Calu3 (cell line): ENCODE measurements around the gene TIMM50. TPM values are rescaled to one million over a fixed set of nuclear protein-coding genes. Genes with fewer than 3 reads are reported as not detected.

ENCODE experiments used
- BruUV-seq: library from RNA; stranded (reverse); fragments of 400-500 nt; replicated peaks from 2 replicates; lab custom pipeline; 2021; lab: Mats Ljungman, UMichigan
- CTCF ChIA-PET: fragments of 300-600 bp; sonication (Branson Sonifier 250); formaldehyde crosslinking; loops from one replicate; lab custom pipeline; 2022; ENCODE audit warnings: antibody characterized with exemption; lab: Charles Lee
- DNase-seq: peaks from one replicate; pipeline ENCODE4 v3.0.0; 2022
- H3K27ac Mint-ChIP-seq: one replicate; pipeline ENCODE4 v1.8.0; 2022; ENCODE audit warnings: mixed read lengths; ENCODE audit not compliant: unreplicated experiment
- H3K27me3 Mint-ChIP-seq: one replicate; pipeline ENCODE4 v1.8.0; 2022; ENCODE audit warnings: mixed read lengths; ENCODE audit not compliant: unreplicated experiment
- H3K36me3 Mint-ChIP-seq: one replicate; pipeline ENCODE4 v1.8.0; 2022; ENCODE audit warnings: mild to moderate bottlenecking, moderate library complexity, mixed read lengths; ENCODE audit not compliant: insufficient read depth, unreplicated experiment
- H3K4me1 Mint-ChIP-seq: one replicate; pipeline ENCODE4 v1.8.0; 2022; ENCODE audit warnings: mild to moderate bottlenecking, low read depth, mixed read lengths; ENCODE audit not compliant: unreplicated experiment
- H3K4me3 Mint-ChIP-seq: one replicate; pipeline ENCODE4 v1.8.0; 2022; ENCODE audit warnings: mild to moderate bottlenecking, low read depth, moderate library complexity, mixed read lengths; ENCODE audit not compliant: unreplicated experiment
- H3K9me3 Mint-ChIP-seq: one replicate; pipeline ENCODE4 v1.8.0; 2022; ENCODE audit warnings: low read depth, mixed read lengths; ENCODE audit not compliant: unreplicated experiment
- intact Hi-C: fragments of 100-400 bp; cut with micrococcal nuclease; formaldehyde crosslinking; loops from one replicate; pipeline ENCODE4 v1.10.0; 2022; ENCODE audit not compliant: unreplicated experiment
- total RNA-seq: library from RNA; stranded (reverse); gene quantifications from 2 replicates; pipeline ENCODE4 v1.2.3, GENCODE V29; 2022
- TF ChIP-seq, protein P1 (sequence below): fragments of 200-600 bp; IDR thresholded peaks from one replicate; pipeline ENCODE4 v1.8.0; 2022; ENCODE audit warnings: antibody characterized with exemption; ENCODE audit not compliant: unreplicated experiment

TIMM50 gene
- total RNA-seq, 1 experiment from 2014 or later: 116 TPM

DNA sequence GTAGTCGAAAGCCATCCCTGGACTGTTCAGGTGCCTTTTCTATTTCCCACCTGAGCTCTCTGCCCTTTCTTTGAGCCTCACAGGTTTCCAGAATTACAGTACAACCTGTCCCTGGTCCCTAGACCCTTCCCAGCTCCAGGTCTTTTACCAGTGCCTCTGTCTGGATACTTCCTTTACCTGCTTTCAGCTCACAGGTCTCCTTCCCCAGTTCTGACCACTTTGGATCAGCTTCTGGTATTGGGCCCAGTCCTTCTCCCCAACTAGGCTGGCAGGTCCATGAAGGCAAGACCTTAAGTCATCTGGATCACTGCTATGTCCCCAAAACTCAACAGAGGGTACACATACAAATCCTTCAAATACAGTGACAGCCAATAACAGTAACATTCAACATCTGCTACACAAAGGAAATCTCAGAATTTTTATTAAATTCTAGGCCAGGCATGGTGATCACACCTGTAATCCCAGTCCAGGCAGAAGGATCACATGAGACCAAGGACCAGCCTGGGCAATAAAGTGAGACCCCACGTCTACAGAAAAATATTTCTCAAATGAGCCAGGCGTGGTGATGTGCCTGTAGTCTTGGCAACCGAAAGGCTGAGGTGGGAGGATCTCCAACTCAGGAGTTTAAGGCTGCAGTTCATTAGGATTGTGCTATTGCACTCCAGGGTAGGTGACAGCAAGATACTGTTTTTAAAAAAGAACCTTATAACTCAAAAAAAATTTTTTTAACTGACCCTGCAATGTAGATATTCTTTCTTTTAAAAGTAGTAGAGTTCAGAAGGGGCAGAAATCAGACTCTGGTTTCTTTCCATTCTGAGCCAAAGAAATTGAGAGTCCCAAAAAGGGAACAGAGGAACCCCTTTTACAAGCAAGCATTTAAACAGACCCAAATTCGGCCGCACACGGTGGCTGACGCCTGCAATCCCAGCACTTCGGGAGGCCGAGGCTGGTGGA, 46.2 kb upstream of the TIMM50 start:
- no peak for DNase-seq
- BruUV-seq: no TSS peak
- H3K27me3 Mint-ChIP-seq: peaks cover 9% of the 10 kb centered on the region
- H3K4me1 Mint-ChIP-seq: peaks cover 33% of the 10 kb centered on the region
- H3K36me3 Mint-ChIP-seq: peaks cover 85% of the 10 kb centered on the region
- peak overlapping the region; percentile 97 for H3K27ac Mint-ChIP-seq
- H3K9me3 Mint-ChIP-seq: no peaks in the 10 kb centered on the region
- CTCF ChIA-PET: interaction anchor here (0.9 kb wide), 1 partner anchor 20 kb away, joined by 3 read pairs; no protein-coding TSS in a partner anchor
- peak overlapping the region; percentile 96 for H3K4me3 Mint-ChIP-seq
- TF ChIP-seq, protein P1, sequence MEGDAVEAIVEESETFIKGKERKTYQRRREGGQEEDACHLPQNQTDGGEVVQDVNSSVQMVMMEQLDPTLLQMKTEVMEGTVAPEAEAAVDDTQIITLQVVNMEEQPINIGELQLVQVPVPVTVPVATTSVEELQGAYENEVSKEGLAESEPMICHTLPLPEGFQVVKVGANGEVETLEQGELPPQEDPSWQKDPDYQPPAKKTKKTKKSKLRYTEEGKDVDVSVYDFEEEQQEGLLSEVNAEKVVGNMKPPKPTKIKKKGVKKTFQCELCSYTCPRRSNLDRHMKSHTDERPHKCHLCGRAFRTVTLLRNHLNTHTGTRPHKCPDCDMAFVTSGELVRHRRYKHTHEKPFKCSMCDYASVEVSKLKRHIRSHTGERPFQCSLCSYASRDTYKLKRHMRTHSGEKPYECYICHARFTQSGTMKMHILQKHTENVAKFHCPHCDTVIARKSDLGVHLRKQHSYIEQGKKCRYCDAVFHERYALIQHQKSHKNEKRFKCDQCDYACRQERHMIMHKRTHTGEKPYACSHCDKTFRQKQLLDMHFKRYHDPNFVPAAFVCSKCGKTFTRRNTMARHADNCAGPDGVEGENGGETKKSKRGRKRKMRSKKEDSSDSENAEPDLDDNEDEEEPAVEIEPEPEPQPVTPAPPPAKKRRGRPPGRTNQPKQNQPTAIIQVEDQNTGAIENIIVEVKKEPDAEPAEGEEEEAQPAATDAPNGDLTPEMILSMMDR: no peak
- intact Hi-C loops: no loop called here

DNA sequence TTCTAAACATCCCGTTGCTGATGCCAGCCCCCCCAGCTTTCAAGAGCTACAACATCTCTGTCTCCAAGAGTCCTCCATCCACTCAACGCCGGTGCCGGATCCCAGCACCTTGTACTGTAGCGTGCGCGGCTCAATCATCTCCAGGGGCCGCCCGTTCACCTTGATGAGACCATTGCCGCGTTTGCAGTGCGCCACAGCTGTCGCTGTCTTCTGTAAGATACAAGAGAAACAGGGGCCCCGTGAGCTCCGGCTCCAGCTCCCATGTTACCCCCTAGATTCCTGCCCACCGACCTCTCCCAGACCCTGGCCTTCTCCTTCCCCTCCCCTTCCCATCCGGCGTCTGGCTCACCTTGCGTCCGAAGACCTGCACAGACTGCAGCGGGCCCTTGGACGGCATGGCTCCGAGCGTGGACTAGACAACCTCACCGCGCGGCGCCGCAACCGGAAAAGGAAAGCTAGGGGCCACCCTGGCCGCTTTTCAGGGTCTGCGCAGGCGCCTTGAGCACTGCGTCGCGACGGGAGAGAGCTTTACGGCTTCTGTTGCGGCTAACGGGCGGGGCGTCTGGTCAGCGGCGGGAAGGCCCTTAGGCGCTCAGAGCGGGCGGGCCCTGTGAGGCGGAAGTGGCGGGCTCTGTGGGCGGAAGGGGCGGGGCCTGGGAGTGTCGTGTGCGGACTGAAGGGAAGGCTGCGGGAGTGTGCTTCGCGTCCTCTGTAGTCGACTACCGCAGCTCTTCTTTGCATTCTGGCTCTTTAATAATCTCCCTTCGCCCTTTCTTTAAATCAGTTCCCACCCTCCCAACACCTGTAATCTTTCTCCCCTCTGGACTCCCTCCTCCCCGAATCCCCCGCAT, 44.9 kb upstream of the TIMM50 start, which contains the start of gene RPS16:
RPS16 (minus strand) TSS at position 451 of the 851 bp plus-strand sequence; CDS start at position 397, 54 bp downstream.
- H3K36me3 Mint-ChIP-seq: peaks cover 77% of the 10 kb centered on the region
- H3K4me3 Mint-ChIP-seq: peak within 1 kb of the TSS; percentile 96
- no TSS peak for BruUV-seq
- H3K4me1 Mint-ChIP-seq: peaks cover 26% of the 10 kb centered on the region
- H3K27me3 Mint-ChIP-seq: peaks cover 9% of the 10 kb centered on the region
- DNase-seq: peak; percentile 99
- peak within 1 kb of the TSS; percentile 97 for H3K27ac Mint-ChIP-seq
- intact Hi-C loops: no loop called here
- CTCF ChIA-PET: interaction anchor here (0.6 to 1.2 kb wide), 10 partner anchors 10 to 398 kb away, joined by 3 to 7 read pairs (median 4); partner anchors contain the start of genes MED29, PAF1, SAMD4B and SUPT5H
- H3K9me3 Mint-ChIP-seq: no peaks in the 10 kb centered on the region
- TF ChIP-seq, protein P1: no peak

DNA sequence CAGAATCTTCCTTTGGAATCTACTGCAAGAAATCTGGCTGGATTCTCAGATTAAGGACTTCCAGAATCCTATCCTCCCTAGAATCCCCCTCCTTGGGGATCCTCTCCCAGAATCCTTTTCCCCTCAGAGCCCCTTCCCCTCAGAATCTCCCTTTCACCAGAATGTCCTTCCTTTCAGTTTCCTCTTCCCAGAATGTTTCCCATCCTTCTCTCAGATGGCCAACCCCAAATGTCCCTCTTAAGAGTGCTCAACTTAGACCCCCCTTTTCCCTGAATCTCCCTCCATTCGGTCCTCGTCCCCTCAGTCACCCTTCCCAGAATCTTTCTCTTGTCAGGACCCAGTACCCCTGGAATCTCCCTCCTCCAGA, 44.3 kb upstream of the TIMM50 start:
- Mint-ChIP-seq H3K36me3 (peaks cover 71% of the 10 kb centered on the region), H3K27me3 (peaks cover 9% of the 10 kb centered on the region)
- TSS peak; percentile 99 for BruUV-seq

More for the DNA sequence above, 44.3 kb upstream of the TIMM50 start:
- peaks cover 24% of the 10 kb centered on the region for H3K4me1 Mint-ChIP-seq
- intact Hi-C loops: no loop called here
- peak overlapping the region; percentile 97 for H3K27ac Mint-ChIP-seq
- TF ChIP-seq, protein P1: no peak
- peak overlapping the region; percentile 96 for H3K4me3 Mint-ChIP-seq
- DNase-seq: no peak
- CTCF ChIA-PET: interaction anchor here (0.6 to 1.2 kb wide), 5 partner anchors 9 to 59 kb away, joined by 3 to 7 read pairs (median 4); partner anchors contain the start of genes MED29, PAF1 and SUPT5H
- H3K9me3 Mint-ChIP-seq: no peaks in the 10 kb centered on the region
